Transverse colon (tissue), 4 donors: ENCODE measurements around the gene FIG4.

Source experiments
- EP300 ChIP-seq: sonication (generic); formaldehyde crosslinking; IDR thresholded peaks from one replicate; pipeline ENCODE4 v1.6.1; 2017; ENCODE audit warnings: antibody characterized with exemption, low read depth
- POLR2A ChIP-seq: fragments of 450-650 bp; IDR thresholded peaks from one replicate; pipeline ENCODE4 v1.6.1; 2016; ENCODE audit warnings: antibody characterized with exemption, mild to moderate bottlenecking, moderate library complexity
- POLR2AphosphoS5 ChIP-seq, 3 donors: sonication (generic); formaldehyde crosslinking; IDR thresholded peaks; one replicate each; pipeline ENCODE4 v1.6.1; 2016; ENCODE audit warnings: antibody characterized with exemption in 3 of 3
- TF ChIP-seq, protein P1 (sequence below), 5 experiments: fragments of 200-600 bp in 3 of 5; fragments of 450-650 bp in 2 of 5; sonication (generic) in 3 of 5; IDR thresholded peaks; 1 replicate in 2 of 5; 2 replicates in 3 of 5; pipeline ENCODE4 v1.5.1; 2016 to 2017; ENCODE audit warnings: antibody characterized with exemption in 5 of 5, inconsistent platforms in 3 of 5, mild to moderate bottlenecking in 2 of 5, moderate library complexity in 1 of 5

DNA sequence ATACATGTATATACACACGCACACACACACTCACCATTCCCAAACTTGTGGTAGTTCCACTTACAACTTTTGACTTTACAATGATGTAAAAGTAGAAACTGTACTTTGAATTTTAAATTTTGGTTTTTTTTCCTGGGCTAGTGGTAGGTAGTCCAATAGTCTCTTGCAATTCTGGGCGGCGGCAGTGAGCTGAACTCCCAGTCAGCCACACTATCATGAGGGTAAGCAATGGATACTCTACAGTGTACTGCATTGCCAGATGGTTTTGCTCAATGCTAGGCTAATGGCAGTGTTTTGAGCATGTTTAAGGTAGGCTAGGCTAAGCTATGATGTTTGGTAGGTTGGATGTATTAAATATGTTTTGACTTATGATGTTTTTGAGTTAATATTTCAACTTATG is 150.8 kb downstream of the FIG4 start:
- TF ChIP-seq, protein P1, sequence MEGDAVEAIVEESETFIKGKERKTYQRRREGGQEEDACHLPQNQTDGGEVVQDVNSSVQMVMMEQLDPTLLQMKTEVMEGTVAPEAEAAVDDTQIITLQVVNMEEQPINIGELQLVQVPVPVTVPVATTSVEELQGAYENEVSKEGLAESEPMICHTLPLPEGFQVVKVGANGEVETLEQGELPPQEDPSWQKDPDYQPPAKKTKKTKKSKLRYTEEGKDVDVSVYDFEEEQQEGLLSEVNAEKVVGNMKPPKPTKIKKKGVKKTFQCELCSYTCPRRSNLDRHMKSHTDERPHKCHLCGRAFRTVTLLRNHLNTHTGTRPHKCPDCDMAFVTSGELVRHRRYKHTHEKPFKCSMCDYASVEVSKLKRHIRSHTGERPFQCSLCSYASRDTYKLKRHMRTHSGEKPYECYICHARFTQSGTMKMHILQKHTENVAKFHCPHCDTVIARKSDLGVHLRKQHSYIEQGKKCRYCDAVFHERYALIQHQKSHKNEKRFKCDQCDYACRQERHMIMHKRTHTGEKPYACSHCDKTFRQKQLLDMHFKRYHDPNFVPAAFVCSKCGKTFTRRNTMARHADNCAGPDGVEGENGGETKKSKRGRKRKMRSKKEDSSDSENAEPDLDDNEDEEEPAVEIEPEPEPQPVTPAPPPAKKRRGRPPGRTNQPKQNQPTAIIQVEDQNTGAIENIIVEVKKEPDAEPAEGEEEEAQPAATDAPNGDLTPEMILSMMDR (IDR thresholded peaks at IDR 0.05): no peak
- TF ChIP-seq EP300 (no peak), POLR2AphosphoS5 (IDR thresholded peaks at IDR 0.05) (no peak), POLR2A (no peak)
